Mesenchymal stem cell (in vitro differentiated cells and primary cell): ENCODE data around the gene MRPL34.
"Not testable (repeated sequence)": the region's sequence is repeated elsewhere in the genome, so short reads cannot be mapped to it uniquely, and the experiment has no call there.

Experiments
- DNase-seq: peaks from one replicate; pipeline ENCODE4 v3.0.0-alpha.2; 2013
- H2AFZ ChIP-seq: one replicate; pipeline ENCODE4 v1.6.1; 2013; ENCODE audit warnings: low read depth, mild to moderate bottlenecking, control low read depth, inconsistent platforms, low read length, moderate library complexity
- H2AK5ac ChIP-seq: 2 replicates; pipeline ENCODE4 v1.6.1; 2013; ENCODE audit warnings: low read length, moderate library complexity, mild to moderate bottlenecking, inconsistent platforms; ENCODE audit not compliant: severe bottlenecking
- H2BK120ac ChIP-seq: one replicate; pipeline ENCODE4 v1.6.1; 2013; ENCODE audit warnings: low read depth, mild to moderate bottlenecking, inconsistent platforms, low read length, moderate library complexity
- H2BK12ac ChIP-seq, 2 experiments: one replicate each; pipeline ENCODE4 v1.6.1; 2013; ENCODE audit warnings: inconsistent platforms in 2 of 2, low read length in 2 of 2, mild to moderate bottlenecking in 2 of 2, moderate library complexity in 2 of 2, control low read depth in 1 of 2
- H2BK15ac ChIP-seq: one replicate; pipeline ENCODE4 v1.6.1; 2013; ENCODE audit warnings: mild to moderate bottlenecking, low read depth, inconsistent platforms; ENCODE audit not compliant: poor library complexity, severe bottlenecking
- H2BK5ac ChIP-seq: 2 replicates; pipeline ENCODE4 v1.6.1; 2013; ENCODE audit warnings: low read depth, mild to moderate bottlenecking, low read length, control low read depth, inconsistent platforms; ENCODE audit not compliant: poor library complexity, severe bottlenecking
- H3K14ac ChIP-seq, 2 experiments: one replicate each; pipeline ENCODE4 v1.6.1; 2013; ENCODE audit warnings: inconsistent platforms in 2 of 2, low read length in 2 of 2, control low read depth in 1 of 2, mild to moderate bottlenecking in 1 of 2, moderate library complexity in 1 of 2
- H3K18ac ChIP-seq, 2 experiments: one replicate each; pipeline ENCODE4 v1.6.1; 2013; ENCODE audit warnings: inconsistent platforms in 2 of 2, low read length in 2 of 2, control low read depth in 1 of 2, low read depth in 1 of 2, mild to moderate bottlenecking in 1 of 2
- H3K23ac ChIP-seq, 2 experiments: one replicate each; pipeline ENCODE4 v1.6.1; 2013; ENCODE audit warnings: inconsistent platforms in 2 of 2, low read length in 2 of 2, mild to moderate bottlenecking in 2 of 2, moderate library complexity in 2 of 2, control low read depth in 1 of 2
- H3K27ac ChIP-seq: 2 replicates; pipeline ENCODE4 v1.5.1; 2013; ENCODE audit warnings: mild to moderate bottlenecking, moderate library complexity, low read length, control low read depth, inconsistent platforms; ENCODE audit not compliant: poor library complexity, severe bottlenecking
- H3K27me3 ChIP-seq, 2 experiments: 2 replicates each; pipeline versions ENCODE4 v1.6.1 to v1.7.0; 2013; ENCODE audit warnings: low read length in 2 of 2, mild to moderate bottlenecking in 2 of 2, moderate library complexity in 2 of 2, control low read depth in 1 of 2, inconsistent platforms in 1 of 2; ENCODE audit not compliant: control insufficient read depth in 1 of 2, insufficient read depth in 1 of 2
- H3K36me3 ChIP-seq, 2 experiments: 2 replicates each; pipeline versions ENCODE4 v1.6.1 to v1.7.0; 2013; ENCODE audit warnings: low read length in 2 of 2, control low read depth in 1 of 2, inconsistent platforms in 1 of 2, low read depth in 1 of 2, mild to moderate bottlenecking in 1 of 2; ENCODE audit not compliant: insufficient read depth in 2 of 2, control insufficient read depth in 1 of 2
- H3K4ac ChIP-seq, 2 experiments: one replicate each; pipeline ENCODE4 v1.6.1; 2013; ENCODE audit warnings: inconsistent platforms in 2 of 2, low read length in 2 of 2, mild to moderate bottlenecking in 2 of 2, moderate library complexity in 2 of 2, control low read depth in 1 of 2, low read depth in 1 of 2
- H3K4me1 ChIP-seq: 2 replicates; pipeline ENCODE4 v1.6.1; 2013; ENCODE audit warnings: low read depth, low read length, control low read depth; ENCODE audit not compliant: control insufficient read depth, insufficient read depth
- H3K4me2 ChIP-seq: 2 replicates; pipeline ENCODE4 v1.6.1; 2013; ENCODE audit warnings: low read length, mild to moderate bottlenecking, inconsistent platforms; ENCODE audit not compliant: poor library complexity, severe bottlenecking
- H3K4me3 ChIP-seq, 2 experiments: 2 replicates each; pipeline versions ENCODE4 v1.5.1 to v1.7.0; 2013; ENCODE audit warnings: low read length in 2 of 2, mild to moderate bottlenecking in 2 of 2, control low read depth in 1 of 2, low read depth in 1 of 2; ENCODE audit not compliant: insufficient read depth in 1 of 2
- H3K79me1 ChIP-seq: replicated peaks from 2 replicates; pipeline ENCODE4 v1.6.1; 2013; ENCODE audit warnings: mild to moderate bottlenecking, control low read depth, low read length, inconsistent platforms; ENCODE audit not compliant: poor library complexity, severe bottlenecking
- H3K9ac ChIP-seq: 2 replicates; pipeline ENCODE4 v1.7.0; 2013; ENCODE audit warnings: mild to moderate bottlenecking, low read length, moderate library complexity
- H3K9me3 ChIP-seq: 2 replicates; pipeline ENCODE4 v1.7.0; 2013; ENCODE audit warnings: mild to moderate bottlenecking, low read length; ENCODE audit not compliant: control insufficient read depth
- H4K8ac ChIP-seq: one replicate; pipeline ENCODE4 v1.6.1; 2013; ENCODE audit warnings: inconsistent platforms, mild to moderate bottlenecking, low read length, moderate library complexity
- H4K91ac ChIP-seq: one replicate; pipeline ENCODE4 v1.6.1; 2013; ENCODE audit warnings: mild to moderate bottlenecking, low read length, inconsistent platforms
- WGBS: methylation state at CpG from one replicate; pipeline ENCODE4 v1.1.7; 2013; ENCODE audit warnings: mixed read lengths; 5-methylcytosine and 5-hydroxymethylcytosine counted together

The MRPL34 gene

DNA sequence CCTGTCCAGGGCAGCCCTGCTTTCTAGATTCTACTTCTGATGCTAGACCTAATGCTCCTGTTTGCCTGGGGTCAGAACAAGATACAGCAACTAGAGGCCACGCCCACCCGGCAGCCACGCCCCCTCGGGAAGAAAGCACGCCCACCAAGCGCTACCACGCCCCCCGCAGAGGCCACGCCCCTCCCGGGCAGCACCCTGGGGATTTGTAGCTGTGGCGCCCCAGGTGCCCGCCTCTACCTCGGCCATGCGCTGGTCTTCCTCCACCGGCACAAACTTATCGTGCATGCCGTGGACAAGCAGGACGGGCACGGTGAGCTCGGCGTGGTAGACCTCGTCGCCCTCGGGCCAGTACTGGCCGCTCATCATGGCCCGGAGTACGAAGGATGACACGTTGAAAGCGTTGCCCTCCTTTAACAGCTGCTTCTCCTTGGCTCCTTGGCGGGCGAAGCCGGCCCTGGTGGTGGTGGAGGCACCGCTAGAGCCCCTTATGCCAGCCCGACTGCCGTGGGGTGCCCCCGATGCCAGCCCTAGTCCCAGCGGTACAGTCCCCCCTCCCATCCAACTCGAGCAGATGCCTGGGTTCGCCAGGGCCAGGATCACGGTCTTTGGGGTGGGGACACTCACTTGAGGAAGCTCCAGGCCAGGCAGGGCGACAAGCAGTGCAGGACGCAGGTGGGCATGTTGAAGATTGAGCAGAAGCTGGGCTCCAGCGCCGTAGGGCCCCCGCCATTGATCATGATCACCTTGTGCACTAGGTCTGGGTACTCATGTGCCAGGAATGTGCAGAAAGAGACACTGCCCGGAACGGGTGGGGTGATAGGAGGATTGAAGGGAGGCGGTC is 11.4 kb upstream of the MRPL34 start:
- Histone ChIP-seq H3K9me3 (no peaks in the 10 kb centered on the region), H3K36me3 (peaks cover 3 to 33% of the 10 kb centered on the region in 2 experiments), H2BK5ac (no peak overlapping the region), H3K9ac (no peak overlapping the region), H3K4me1 (peaks cover 18% of the 10 kb centered on the region), H2BK15ac (no peak overlapping the region), H3K27ac (no peak overlapping the region), H2AFZ (no peak overlapping the region), H2BK12ac (no peak overlapping the region), H2AK5ac (no peak overlapping the region), H4K8ac (no peak overlapping the region), H3K79me1 (peaks cover 19% of the 10 kb centered on the region), H3K4me2 (no peak overlapping the region), H3K18ac (no peak overlapping the region), H3K14ac (no peak overlapping the region), H3K4me3 (no peak overlapping the region), H2BK120ac (no peak overlapping the region), H4K91ac (no peak overlapping the region), H3K4ac (no peak overlapping the region), H3K23ac (no peak overlapping the region), H3K27me3 (no peaks in the 10 kb centered on the region)
- DNase-seq, result no peak
- 86% methylated on average over 47 of the region's 48 CpGs for WGBS

DNA sequence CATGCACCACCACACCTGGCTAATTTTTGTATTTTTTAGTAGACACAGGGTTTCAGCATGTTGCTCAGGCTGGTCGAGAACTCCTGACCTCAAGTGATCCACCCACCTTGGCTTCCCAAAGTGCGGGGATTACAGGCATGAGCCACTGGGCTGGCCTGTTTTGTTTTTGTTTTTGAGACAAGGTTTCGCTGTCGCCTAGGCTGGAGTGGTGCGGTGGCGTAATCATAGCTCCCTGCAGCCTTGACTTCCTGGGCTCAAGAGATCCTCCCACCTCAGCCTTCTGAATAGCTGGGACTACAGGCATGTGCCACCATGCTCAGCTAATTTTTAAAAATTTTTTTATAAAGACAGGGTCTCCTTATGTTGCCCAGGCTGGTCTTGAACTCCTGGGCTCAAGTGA is 10.1 kb upstream of the MRPL34 start:
- Histone ChIP-seq H3K27ac (peak overlapping the region; percentile 60), H3K4me1 (peaks cover 15% of the 10 kb centered on the region), H3K36me3 (peaks cover 3 to 42% of the 10 kb centered on the region in 2 experiments), H3K79me1 (peaks cover 22% of the 10 kb centered on the region)
- not testable (repeated sequence) for H2AFZ ChIP-seq, H3K18ac ChIP-seq, H3K9me3 ChIP-seq, H2AK5ac ChIP-seq, H3K14ac ChIP-seq, H3K4me3 ChIP-seq, H2BK12ac ChIP-seq, H3K9ac ChIP-seq, H4K8ac ChIP-seq, DNase-seq, H2BK15ac ChIP-seq, H2BK120ac ChIP-seq, H3K23ac ChIP-seq, H3K4ac ChIP-seq, H2BK5ac ChIP-seq, H3K4me2 ChIP-seq, H4K91ac ChIP-seq, H3K27me3 ChIP-seq
- WGBS, result 95% methylated on average over 6 of the region's 6 CpGs

DNA sequence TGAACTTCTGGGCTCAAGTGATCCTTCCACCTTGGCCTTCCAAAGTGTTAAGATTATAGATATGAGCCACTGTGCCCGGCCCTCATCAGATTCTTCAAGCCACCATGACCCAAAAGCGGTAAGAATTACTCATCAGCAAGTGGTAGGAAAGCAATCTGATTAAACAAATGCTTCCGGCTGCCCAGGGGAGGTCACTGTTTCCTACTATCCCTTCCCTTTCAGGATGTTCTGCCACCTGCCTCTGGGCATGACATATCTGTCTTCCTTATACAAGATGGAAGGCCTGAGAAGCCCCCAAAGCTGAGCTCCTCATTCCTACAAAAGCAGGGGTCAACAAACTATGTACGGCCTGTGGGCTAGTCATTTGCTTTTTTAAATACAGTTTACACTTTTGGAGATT is 9.4 kb upstream of the MRPL34 start:
- Histone ChIP-seq H2BK15ac (no peak overlapping the region), H3K79me1 (peaks cover 29% of the 10 kb centered on the region), H3K4me2 (no peak overlapping the region), H3K23ac (no peak overlapping the region), H4K8ac (no peak overlapping the region), H3K9ac (no peak overlapping the region), H3K9me3 (no peaks in the 10 kb centered on the region), H3K14ac (no peak overlapping the region), H3K27ac (peak overlapping the region; percentile 60), H2BK5ac (no peak overlapping the region), H2BK12ac (no peak overlapping the region), H3K4ac (no peak overlapping the region), H3K4me1 (peaks cover 18% of the 10 kb centered on the region), H3K4me3 (no peak overlapping the region), H3K18ac (no peak overlapping the region), H4K91ac (no peak overlapping the region), H2AK5ac (no peak overlapping the region), H3K36me3 (peaks cover 3 to 49% of the 10 kb centered on the region in 2 experiments), H3K27me3 (no peaks in the 10 kb centered on the region), H2BK120ac (no peak overlapping the region), H2AFZ (no peak overlapping the region)
- WGBS, result 57% methylated on average over 4 of the region's 4 CpGs
- peak; percentile 74 for DNase-seq

DNA sequence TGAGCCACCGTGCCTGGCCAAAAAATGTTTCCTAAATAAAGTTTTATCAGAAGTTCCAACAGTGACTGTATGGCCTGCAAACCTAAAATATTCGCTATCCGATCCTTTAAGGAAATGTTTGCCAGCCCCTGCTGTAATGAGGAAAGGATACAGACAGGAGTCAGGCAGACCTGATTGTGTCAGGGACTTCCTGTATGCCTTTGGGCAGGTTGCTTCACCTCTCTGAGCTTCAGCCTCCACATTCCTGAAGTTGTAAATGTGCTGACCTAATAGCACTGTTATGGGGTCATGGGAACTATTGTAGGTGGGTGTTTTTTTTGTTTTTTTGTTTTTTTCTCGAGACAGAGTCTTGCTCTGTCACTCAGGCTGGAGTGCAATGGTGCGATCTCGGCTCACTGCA is 8.7 kb upstream of the MRPL34 start:
- Histone ChIP-seq H3K4me3 (no peak overlapping the region), H3K4ac (no peak overlapping the region), H3K4me1 (peaks cover 17% of the 10 kb centered on the region), H3K27me3 (no peaks in the 10 kb centered on the region), H2BK12ac (no peak overlapping the region), H3K27ac (no peak overlapping the region), H3K4me2 (no peak overlapping the region), H2BK120ac (no peak overlapping the region), H3K9me3 (no peaks in the 10 kb centered on the region), H2BK15ac (no peak overlapping the region), H2AK5ac (no peak overlapping the region), H3K23ac (no peak overlapping the region), H4K8ac (no peak overlapping the region), H2AFZ (no peak overlapping the region), H3K36me3 (peaks cover 3 to 56% of the 10 kb centered on the region in 2 experiments), H4K91ac (no peak overlapping the region), H3K9ac (no peak overlapping the region), H2BK5ac (no peak overlapping the region), H3K79me1 (peaks cover 33% of the 10 kb centered on the region), H3K18ac (no peak overlapping the region), H3K14ac (no peak overlapping the region)
- over 99% methylated on average over 6 of the region's 6 CpGs for WGBS
- no peak for DNase-seq
